ENCODE measurements around the gene KCTD5. TPM values are rescaled to one million over a fixed set of nuclear protein-coding genes. Genes with fewer than 3 reads are reported as not detected.
A peak's percentile ranks its signal among the peaks of the same experiment; 100 is the strongest.
"Not testable (repeated sequence)": the region's sequence is repeated elsewhere in the genome, so short reads cannot be mapped to it uniquely, and the experiment has no call there.

KCTD5 gene
- polyA plus RNA-seq, 6 donors from 2014 or later = 18.3 to 27.5 (median 22.3) TPM

- H3K27ac Mint-ChIP-seq; H3K9me3 Mint-ChIP-seq; ATAC-seq (ENCODE audit: low read depth in 2 of 2); H3K27me3 Mint-ChIP-seq; H3K36me3 Mint-ChIP-seq; DNase-seq: not testable (repeated sequence)
- Mint-ChIP-seq H3K4me1 (peaks cover 5 to 16% (median 7%) of the 10 kb centered on the region in 3 donors), H3K4me3 (peak overlapping the region in 1 of 8 donors; percentile 12)
Observed at GRCh38 chr16:2678206-2678965, 3.9 kb upstream of the KCTD5 start.

GRCh38 chr16:2679902-2680301 lies 2.4 kb upstream of the KCTD5 start:
- H3K27ac Mint-ChIP-seq; ATAC-seq (ENCODE audit: low read depth in 2 of 2); DNase-seq; H3K27me3 Mint-ChIP-seq; H3K36me3 Mint-ChIP-seq; H3K9me3 Mint-ChIP-seq: not testable (repeated sequence)
- peak overlapping the region in 2 of 8 donors; percentile 5 to 97 for H3K4me3 Mint-ChIP-seq
- H3K4me1 Mint-ChIP-seq = peaks cover 5 to 23% (median 7%) of the 10 kb centered on the region in 3 donors

- Mint-ChIP-seq H3K4me1 (peaks cover 5 to 24% (median 7%) of the 10 kb centered on the region in 3 donors), H3K27ac (peak overlapping the region in 2 of 6 donors; percentile 15 to 57), H3K4me3 (peak overlapping the region in 4 of 8 donors; percentile 15 to 97 (median 44))
- not testable (repeated sequence) for H3K27me3 Mint-ChIP-seq; ATAC-seq (ENCODE audit: low read depth in 2 of 2); DNase-seq; H3K36me3 Mint-ChIP-seq; H3K9me3 Mint-ChIP-seq
Observed at GRCh38 chr16:2680360-2680759, 2.0 kb upstream of the KCTD5 start.

- ATAC-seq (ENCODE audit: low read depth in 2 of 2); H3K36me3 Mint-ChIP-seq; H3K9me3 Mint-ChIP-seq; DNase-seq; H3K27me3 Mint-ChIP-seq: not testable (repeated sequence)
- H3K27ac Mint-ChIP-seq = peak overlapping the region in 4 of 6 donors; percentile 49 to 95 (median 80)
- H3K4me1 Mint-ChIP-seq = peaks cover 13 to 40% (median 18%) of the 10 kb centered on the region in 3 donors
- peak overlapping the region; percentile 74 to 97 (median 96) for H3K4me3 Mint-ChIP-seq
Observed at GRCh38 chr16:2683041-2683440, 718 bp downstream of the KCTD5 start.

- H3K27me3 Mint-ChIP-seq, H3K27ac Mint-ChIP-seq, DNase-seq, H3K9me3 Mint-ChIP-seq, H3K36me3 Mint-ChIP-seq: not testable (repeated sequence)
- Mint-ChIP-seq H3K4me3 (peak overlapping the region in 2 of 8 donors; percentile 44 to 62), H3K4me1 (peaks cover 13 to 45% (median 28%) of the 10 kb centered on the region in 3 donors)
- ATAC-seq (ENCODE audit: low read depth in 2 of 2) = peak; percentile 64 to 66
Observed at GRCh38 chr16:2686075-2686474, 3.8 kb downstream of the KCTD5 start.

- no peaks in the 10 kb centered on the region for H3K27me3 Mint-ChIP-seq
- no peaks in the 10 kb centered on the region for H3K36me3 Mint-ChIP-seq
- H3K4me1 Mint-ChIP-seq = peaks cover 11 to 36% (median 27%) of the 10 kb centered on the region in 3 donors
- peak overlapping the region; percentile 77 to 94 (median 86) for H3K4me3 Mint-ChIP-seq
- no peaks in the 10 kb centered on the region for H3K9me3 Mint-ChIP-seq
- DNase-seq (peak; percentile 76), ATAC-seq (ENCODE audit: low read depth in 2 of 2) (peak; percentile 44 to 61)
- peak overlapping the region; percentile 56 to 96 (median 95) for H3K27ac Mint-ChIP-seq
Observed at GRCh38 chr16:2686912-2687507, 4.7 kb downstream of the KCTD5 start.

GRCh38 chr16:2687531-2688308 lies 5.4 kb downstream of the KCTD5 start:
- peak overlapping the region; percentile 77 to 94 (median 86) for H3K4me3 Mint-ChIP-seq
- H3K27ac Mint-ChIP-seq = peak overlapping the region in 5 of 6 donors; percentile 93 to 96 (median 95)
- H3K27me3 Mint-ChIP-seq = no peaks in the 10 kb centered on the region
- no peaks in the 10 kb centered on the region for H3K9me3 Mint-ChIP-seq
- no peaks in the 10 kb centered on the region for H3K36me3 Mint-ChIP-seq
- no peak for DNase-seq
- peaks cover 6 to 36% (median 23%) of the 10 kb centered on the region in 3 donors for H3K4me1 Mint-ChIP-seq
- ATAC-seq (ENCODE audit: low read depth in 2 of 2) = no peak

GRCh38 chr16:2689422-2689821 lies 7.1 kb downstream of the KCTD5 start:
- H3K4me1 Mint-ChIP-seq = peaks cover 10 to 30% (median 23%) of the 10 kb centered on the region in 3 donors
- H3K9me3 Mint-ChIP-seq; H3K36me3 Mint-ChIP-seq; H3K27ac Mint-ChIP-seq; H3K4me3 Mint-ChIP-seq; DNase-seq; ATAC-seq (ENCODE audit: low read depth in 2 of 2); H3K27me3 Mint-ChIP-seq: not testable (repeated sequence)

GRCh38 chr16:2689968-2690801 lies 7.9 kb downstream of the KCTD5 start:
- Mint-ChIP-seq H3K9me3 (no peaks in the 10 kb centered on the region), H3K4me1 (peaks cover 10 to 27% (median 23%) of the 10 kb centered on the region in 3 donors), H3K27ac (peak overlapping the region in 3 of 6 donors; percentile 14 to 79 (median 16)), H3K36me3 (no peaks in the 10 kb centered on the region), H3K4me3 (no peak overlapping the region), H3K27me3 (no peaks in the 10 kb centered on the region)
- no peak for ATAC-seq (ENCODE audit: low read depth in 2 of 2)
- no peak for DNase-seq

- Mint-ChIP-seq H3K4me1 (peaks cover 10 to 25% (median 23%) of the 10 kb centered on the region in 3 donors), H3K27me3 (no peaks in the 10 kb centered on the region), H3K36me3 (no peaks in the 10 kb centered on the region), H3K27ac (peak overlapping the region in 3 of 6 donors; percentile 12 to 79 (median 24)), H3K9me3 (no peaks in the 10 kb centered on the region), H3K4me3 (no peak overlapping the region)
- ATAC-seq (ENCODE audit: low read depth in 2 of 2) (no peak), DNase-seq (no peak)
Observed at GRCh38 chr16:2690852-2691251, 8.5 kb downstream of the KCTD5 start.

GRCh38 chr16:2691491-2692248 lies 9.3 kb downstream of the KCTD5 start:
- peak overlapping the region in 1 of 6 donors; percentile 24 for H3K27ac Mint-ChIP-seq
- no peak overlapping the region for H3K4me3 Mint-ChIP-seq
- no peak for ATAC-seq (ENCODE audit: low read depth in 2 of 2)
- peaks cover 0 to under 1% of the 10 kb centered on the region in 2 donors for H3K36me3 Mint-ChIP-seq
- no peak for DNase-seq
- H3K27me3 Mint-ChIP-seq = no peaks in the 10 kb centered on the region
- peaks cover 10 to 24% (median 23%) of the 10 kb centered on the region in 3 donors for H3K4me1 Mint-ChIP-seq
- H3K9me3 Mint-ChIP-seq = no peaks in the 10 kb centered on the region

- DNase-seq (no peak), ATAC-seq (ENCODE audit: low read depth in 2 of 2) (no peak)
- no peaks in the 10 kb centered on the region for H3K9me3 Mint-ChIP-seq
- H3K27me3 Mint-ChIP-seq = no peaks in the 10 kb centered on the region
- H3K36me3 Mint-ChIP-seq = peaks cover 0 to 8% of the 10 kb centered on the region in 2 donors
- peaks cover 9 to 16% (median 16%) of the 10 kb centered on the region in 3 donors for H3K4me1 Mint-ChIP-seq
- no peak overlapping the region for H3K4me3 Mint-ChIP-seq
- no peak overlapping the region for H3K27ac Mint-ChIP-seq
Observed at GRCh38 chr16:2692251-2692947, 10.1 kb downstream of the KCTD5 start.
